Measurements from ENCODE around the gene TMEM82.
A peak's percentile ranks its signal among the peaks of the same experiment; 100 is the strongest.

The TMEM82 gene

GRCh38 chr1:15722411-15722810 is 19.9 kb upstream of the TMEM82 start:
- DNase-seq: no peak

- no peak for DNase-seq
These were observed 19.3 kb upstream of the TMEM82 start for GRCh38 chr1:15722836-15723532.

DNA sequence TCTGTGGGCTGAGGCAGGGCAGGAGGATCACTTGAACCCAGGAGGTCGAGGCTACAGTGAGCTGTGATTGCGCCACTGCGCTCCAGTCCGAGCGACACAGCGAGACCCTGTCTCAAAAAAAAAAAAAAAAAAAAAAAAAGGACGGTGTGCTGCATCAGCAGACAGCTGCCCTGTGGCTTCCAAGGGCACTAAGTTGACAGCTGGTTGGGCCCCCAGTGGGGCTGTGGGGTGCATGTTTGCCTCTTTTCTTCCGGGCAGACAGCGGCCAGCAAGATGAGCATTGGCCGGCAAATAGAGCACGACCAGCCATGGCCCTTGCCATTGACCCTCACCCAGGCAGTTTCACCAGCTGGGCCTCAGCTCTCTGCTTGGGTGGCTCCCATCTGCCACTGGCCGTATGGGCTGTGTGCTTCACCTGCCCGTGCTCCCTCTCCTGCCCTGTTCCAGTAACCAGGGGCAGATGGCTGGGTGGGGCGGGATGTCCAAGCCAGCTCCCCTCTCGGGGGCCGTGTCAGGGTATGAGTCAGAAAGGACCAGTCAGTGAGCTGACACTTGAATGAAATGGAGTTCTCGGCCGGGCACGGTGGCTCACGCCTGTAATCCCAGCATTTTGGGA is 18.6 kb upstream of the TMEM82 start:
- DNase-seq: no peak

DNA sequence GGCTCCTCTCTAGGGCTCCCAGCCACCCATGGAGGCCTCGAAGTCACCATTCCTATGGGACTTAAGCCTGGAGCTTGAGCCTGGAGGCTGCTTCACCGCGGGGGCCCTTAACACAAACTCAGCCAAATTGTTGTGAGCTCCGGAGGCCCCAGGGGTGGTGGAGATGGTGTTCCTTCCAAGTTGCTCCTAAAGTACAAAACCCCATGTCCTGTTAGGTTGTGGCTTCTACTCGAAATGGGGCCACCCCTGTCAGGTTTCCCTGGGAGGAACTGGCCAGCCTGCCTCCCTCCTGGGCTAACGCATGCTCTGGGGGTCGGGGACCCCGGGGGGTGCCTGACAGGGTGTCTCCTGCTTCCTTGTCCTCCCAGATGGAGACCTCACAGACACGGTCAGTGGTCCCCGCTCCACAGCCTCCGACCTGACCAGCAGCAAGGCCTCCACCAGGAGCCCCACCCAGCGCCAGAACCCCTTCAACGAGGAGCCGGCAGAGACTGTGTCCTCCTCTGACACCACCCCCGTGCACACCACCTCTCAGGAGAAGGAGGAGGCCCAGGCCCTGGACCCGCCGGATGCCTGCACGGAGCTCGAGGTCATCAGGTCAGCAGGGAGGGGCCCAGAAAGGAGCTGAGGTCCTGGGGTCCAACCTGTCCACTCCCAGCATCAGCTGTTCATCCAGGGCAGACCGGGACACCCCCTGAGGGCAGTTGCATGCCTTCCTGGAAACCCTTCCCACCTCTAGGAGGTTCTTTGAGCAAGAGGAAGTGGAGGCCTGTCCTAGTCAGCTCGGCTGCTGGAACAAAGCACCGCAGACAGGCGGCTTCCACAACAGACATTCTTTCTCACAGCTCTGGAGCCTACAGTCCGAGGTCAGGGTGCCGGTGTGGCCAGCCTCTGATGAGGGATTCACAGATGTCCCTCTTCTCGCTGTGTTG is 17.1 kb upstream of the TMEM82 start:
- no peak for DNase-seq

- DNase-seq: no peak
These were observed 15.8 kb upstream of the TMEM82 start for GRCh38 chr1:15726508-15726907.

- DNase-seq: no peak
These were observed 15.3 kb upstream of the TMEM82 start for GRCh38 chr1:15727021-15727420.

DNA sequence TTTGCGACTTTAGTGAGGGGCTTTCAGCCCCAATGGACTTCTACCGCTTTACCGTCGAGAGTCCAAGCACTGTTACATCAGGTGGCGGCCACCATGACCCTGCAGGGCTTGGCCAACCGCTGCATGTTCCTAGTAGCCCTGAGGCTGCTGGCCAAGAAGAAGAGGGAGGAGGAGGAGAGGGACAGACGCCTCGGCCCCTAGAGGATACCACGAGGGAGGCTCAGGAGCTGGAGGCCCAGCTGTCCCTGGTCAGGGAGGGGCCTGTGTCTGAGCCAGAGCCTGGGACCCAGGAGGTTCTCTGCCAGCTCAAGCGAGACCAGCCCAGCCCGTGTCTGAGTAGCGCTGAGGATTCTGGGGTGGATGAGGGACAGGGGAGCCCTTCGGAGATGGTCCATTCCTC is 14.9 kb upstream of the TMEM82 start:
- DNase-seq: no peak

GRCh38 chr1:15727866-15728534 is 14.3 kb upstream of the TMEM82 start:
- no peak for DNase-seq

- no peak for DNase-seq
These were observed 13.2 kb upstream of the TMEM82 start for GRCh38 chr1:15728937-15729657.

DNA sequence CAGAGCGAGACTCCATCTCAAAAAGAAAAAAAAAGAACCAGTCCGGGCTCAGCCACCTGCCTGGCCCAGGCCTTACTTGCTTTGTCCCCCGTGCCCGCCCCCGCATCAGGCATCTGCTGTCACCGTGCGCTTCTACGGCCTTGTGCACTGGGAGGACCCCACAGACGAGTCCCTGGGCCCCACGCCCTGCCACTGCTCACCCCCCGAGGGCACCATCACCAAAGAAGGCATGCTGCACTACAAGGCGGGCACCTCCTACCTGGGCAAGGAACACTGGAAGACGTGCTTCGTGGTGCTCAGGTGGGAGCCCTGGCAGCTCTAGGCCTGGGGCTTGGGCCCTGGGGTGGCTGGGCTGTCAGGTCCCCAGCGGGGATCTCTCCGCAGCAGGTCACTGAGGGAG is 11.9 kb upstream of the TMEM82 start:
- DNase-seq: no peak

DNA sequence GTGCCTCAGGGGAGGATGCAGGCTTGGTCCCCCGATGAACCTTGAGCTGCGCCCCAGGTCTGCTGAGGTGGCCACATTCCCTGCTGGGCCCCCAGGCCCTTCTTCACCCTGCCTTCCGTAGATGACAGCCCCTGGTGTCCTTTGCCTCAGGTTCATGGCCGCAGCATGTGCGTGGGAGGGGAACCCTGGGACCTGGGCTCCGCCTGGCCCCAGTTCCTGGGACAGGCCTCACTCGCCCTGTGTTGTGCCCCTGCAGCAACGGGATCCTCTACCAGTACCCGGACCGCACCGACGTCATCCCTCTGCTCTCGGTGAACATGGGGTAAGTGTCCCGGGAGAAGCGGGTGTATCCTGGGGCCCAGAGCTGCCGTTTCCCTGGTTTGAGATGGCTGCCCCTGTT is 11.4 kb upstream of the TMEM82 start:
- no peak for DNase-seq

GRCh38 chr1:15731735-15732685 is 10.3 kb upstream of the TMEM82 start:
- DNase-seq: no peak

DNA sequence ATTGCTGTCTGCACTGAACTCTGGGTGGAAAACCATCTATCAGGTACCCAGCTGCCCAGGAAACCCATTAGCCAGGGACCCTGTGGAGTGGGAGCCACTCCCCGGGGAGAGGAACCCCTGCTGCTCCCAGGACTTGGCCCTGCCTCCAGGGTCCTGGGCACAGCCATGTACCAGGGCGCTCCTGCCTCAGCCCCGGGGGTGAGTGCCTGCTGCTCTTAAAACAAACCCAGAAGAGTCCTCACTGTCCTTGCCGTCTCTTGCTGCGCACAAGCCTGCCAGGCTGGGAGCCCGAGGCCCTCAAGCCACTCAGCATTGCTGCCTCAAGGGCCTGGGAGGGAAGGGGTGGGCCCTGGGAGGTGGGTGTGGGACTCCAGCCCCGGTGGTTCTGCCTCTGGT is 9.6 kb upstream of the TMEM82 start:
- no peak for DNase-seq

DNA sequence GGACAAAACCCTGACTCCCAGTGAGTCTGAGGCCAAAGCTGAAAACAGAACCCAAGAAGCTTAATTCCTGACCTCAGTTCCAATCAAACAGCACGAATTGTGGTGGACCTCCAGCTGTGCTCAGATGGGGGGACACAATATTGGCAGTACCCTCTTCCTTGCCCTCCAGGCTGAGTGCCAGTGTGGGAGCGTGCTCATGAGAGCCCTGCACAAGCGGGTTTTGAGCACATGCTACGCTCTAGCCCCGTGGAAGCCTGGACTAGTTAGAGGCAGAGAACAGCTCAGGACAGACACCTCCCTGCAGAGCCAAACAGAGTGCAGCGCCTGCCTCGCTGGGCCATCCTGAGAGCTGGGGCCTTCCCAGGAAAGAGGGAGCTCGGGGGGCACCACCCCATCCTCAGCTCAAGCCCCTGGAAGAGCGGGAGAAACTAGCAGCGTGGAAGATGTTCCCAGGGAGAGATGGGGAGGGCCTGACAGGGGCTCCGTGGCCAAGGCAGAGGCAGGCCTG is 9.0 kb upstream of the TMEM82 start:
- no peak for DNase-seq

DNA sequence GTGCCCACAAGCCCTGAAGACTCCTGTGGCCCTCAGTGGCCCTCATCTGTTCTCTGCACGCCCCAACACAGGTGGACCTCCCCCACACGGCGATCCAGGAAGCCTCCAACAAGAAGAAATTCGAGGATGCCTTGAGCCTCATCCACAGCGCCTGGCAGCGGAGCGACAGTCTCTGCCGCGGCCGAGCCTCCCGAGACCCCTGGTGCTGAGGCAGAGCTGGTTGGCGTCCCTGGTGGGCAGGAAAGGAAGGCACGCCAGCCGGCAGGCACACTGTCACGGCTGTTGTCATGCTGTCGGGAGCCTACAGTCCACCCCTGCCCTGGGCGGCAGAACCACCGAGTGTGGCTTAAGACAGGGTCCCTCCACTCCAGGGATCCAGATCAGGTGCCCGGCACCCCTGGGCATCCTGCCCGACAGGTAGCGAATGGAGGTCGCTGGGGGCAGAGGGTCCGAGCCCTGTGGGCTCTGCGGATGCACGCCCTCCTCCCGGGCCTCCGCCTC is 8.5 kb upstream of the TMEM82 start:
- no peak for DNase-seq

DNA sequence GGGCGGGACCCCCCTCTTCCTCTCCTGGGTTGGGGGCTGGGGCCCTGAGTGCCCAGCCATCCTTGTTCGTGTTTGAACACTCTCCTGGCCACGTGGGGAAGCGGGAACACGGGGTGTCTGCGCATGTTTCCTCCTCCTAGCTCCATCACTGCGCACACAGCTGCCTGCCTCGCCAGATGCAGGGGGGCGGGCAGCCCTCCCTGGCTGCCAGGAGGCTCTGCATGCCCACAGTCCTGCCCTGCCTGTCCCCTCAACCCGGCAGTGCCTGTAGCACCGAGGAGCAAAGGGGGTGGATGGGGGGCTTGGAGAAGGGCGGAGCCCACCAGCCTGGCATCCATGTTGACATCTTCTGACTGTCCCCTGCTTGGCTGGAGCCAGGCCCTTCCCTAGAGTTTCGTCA is 8.0 kb upstream of the TMEM82 start:
- no peak for DNase-seq

DNA sequence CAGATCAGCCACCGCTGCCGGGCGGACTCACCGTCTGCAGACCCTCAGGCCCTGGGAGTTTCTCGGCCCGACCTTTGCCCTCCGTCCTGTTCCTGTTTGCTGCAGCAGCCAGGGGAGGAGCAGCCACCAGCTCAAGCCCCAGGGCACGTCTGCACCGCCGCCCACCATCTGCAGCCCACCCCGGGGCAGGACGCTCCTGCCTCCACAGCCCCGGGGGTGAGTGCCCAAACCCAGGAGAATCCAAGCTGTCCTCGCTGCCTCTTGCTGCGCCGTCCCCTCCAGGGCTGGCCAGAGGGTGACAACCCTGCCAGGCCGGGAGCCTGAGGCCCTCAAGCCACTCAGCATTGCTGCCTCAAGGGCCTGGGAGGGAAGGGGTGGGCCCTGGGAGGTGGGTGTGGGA is 7.4 kb upstream of the TMEM82 start:
- no peak for DNase-seq

- DNase-seq: no peak
These were observed 6.8 kb upstream of the TMEM82 start for GRCh38 chr1:15735304-15736037.

DNA sequence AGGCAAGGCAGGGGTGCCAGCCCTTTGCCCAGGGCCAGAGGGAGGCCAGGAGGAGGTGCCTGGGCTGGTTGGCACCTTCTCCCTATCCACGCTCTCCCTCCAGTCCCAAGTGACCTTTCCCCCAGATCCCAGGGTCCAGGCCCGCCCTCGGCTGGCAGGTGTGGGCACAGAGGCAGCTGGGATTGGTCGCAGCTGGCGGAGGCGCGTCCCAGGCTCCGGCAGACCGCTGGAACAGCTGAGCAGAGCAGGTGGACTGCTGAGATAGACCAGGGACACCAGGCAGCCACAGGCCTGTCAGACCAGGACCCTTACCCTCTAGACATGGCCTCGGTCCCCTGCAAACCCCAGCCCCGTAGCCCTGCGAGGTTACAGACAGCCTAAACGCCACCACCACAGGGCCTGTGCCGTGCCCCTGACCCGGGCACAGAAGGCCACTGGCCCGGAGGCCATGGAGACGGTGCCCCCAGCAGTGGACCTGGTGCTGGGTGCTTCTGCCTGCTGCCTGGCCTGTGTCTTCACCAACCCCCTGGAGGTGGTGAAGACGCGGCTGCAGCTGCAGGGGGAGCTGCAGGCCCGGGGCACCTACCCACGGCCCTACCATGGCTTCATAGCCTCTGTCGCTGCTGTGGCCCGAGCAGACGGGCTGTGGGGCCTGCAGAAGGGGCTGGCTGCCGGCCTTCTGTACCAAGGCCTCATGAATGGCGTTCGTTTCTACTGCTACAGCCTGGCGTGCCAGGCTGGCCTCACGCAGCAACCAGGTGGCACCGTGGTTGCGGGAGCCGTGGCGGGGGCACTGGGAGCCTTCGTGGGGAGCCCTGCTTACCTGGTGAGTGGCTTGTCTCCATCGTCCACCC is 6.0 kb upstream of the TMEM82 start, which contains the start of gene SLC25A34:
SLC25A34 (plus strand) TSS at position 221 of the 854 bp plus-strand sequence; CDS start at position 449, 228 bp downstream.
- peak in 1 of 2 experiments; percentile 37 for DNase-seq

Data from NCI-H187 (cell line).